Mesenchymal stem cell (in vitro differentiated cells and primary cell): Measurements from ENCODE around the gene CCDC82.

Experiments used
- DNase-seq: peaks from one replicate; pipeline ENCODE4 v3.0.0-alpha.2; 2013
- H2AFZ ChIP-seq: one replicate; pipeline ENCODE4 v1.6.1; 2013; ENCODE audit warnings: low read depth, mild to moderate bottlenecking, control low read depth, inconsistent platforms, low read length, moderate library complexity
- H2AK5ac ChIP-seq: 2 replicates; pipeline ENCODE4 v1.6.1; 2013; ENCODE audit warnings: low read length, moderate library complexity, mild to moderate bottlenecking, inconsistent platforms; ENCODE audit not compliant: severe bottlenecking
- H2BK120ac ChIP-seq: one replicate; pipeline ENCODE4 v1.6.1; 2013; ENCODE audit warnings: low read depth, mild to moderate bottlenecking, inconsistent platforms, low read length, moderate library complexity
- H2BK12ac ChIP-seq, 2 experiments: one replicate each; pipeline ENCODE4 v1.6.1; 2013; ENCODE audit warnings: inconsistent platforms in 2 of 2, low read length in 2 of 2, mild to moderate bottlenecking in 2 of 2, moderate library complexity in 2 of 2, control low read depth in 1 of 2
- H2BK15ac ChIP-seq: one replicate; pipeline ENCODE4 v1.6.1; 2013; ENCODE audit warnings: mild to moderate bottlenecking, low read depth, inconsistent platforms; ENCODE audit not compliant: poor library complexity, severe bottlenecking
- H2BK5ac ChIP-seq: 2 replicates; pipeline ENCODE4 v1.6.1; 2013; ENCODE audit warnings: low read depth, mild to moderate bottlenecking, low read length, control low read depth, inconsistent platforms; ENCODE audit not compliant: poor library complexity, severe bottlenecking
- H3K14ac ChIP-seq, 2 experiments: one replicate each; pipeline ENCODE4 v1.6.1; 2013; ENCODE audit warnings: inconsistent platforms in 2 of 2, low read length in 2 of 2, control low read depth in 1 of 2, mild to moderate bottlenecking in 1 of 2, moderate library complexity in 1 of 2
- H3K18ac ChIP-seq, 2 experiments: one replicate each; pipeline ENCODE4 v1.6.1; 2013; ENCODE audit warnings: inconsistent platforms in 2 of 2, low read length in 2 of 2, control low read depth in 1 of 2, low read depth in 1 of 2, mild to moderate bottlenecking in 1 of 2
- H3K23ac ChIP-seq, 2 experiments: one replicate each; pipeline ENCODE4 v1.6.1; 2013; ENCODE audit warnings: inconsistent platforms in 2 of 2, low read length in 2 of 2, mild to moderate bottlenecking in 2 of 2, moderate library complexity in 2 of 2, control low read depth in 1 of 2
- H3K27ac ChIP-seq: 2 replicates; pipeline ENCODE4 v1.5.1; 2013; ENCODE audit warnings: mild to moderate bottlenecking, moderate library complexity, low read length, control low read depth, inconsistent platforms; ENCODE audit not compliant: poor library complexity, severe bottlenecking
- H3K27me3 ChIP-seq, 2 experiments: 2 replicates each; pipeline versions ENCODE4 v1.6.1 to v1.7.0; 2013; ENCODE audit warnings: low read length in 2 of 2, mild to moderate bottlenecking in 2 of 2, moderate library complexity in 2 of 2, control low read depth in 1 of 2, inconsistent platforms in 1 of 2; ENCODE audit not compliant: control insufficient read depth in 1 of 2, insufficient read depth in 1 of 2
- H3K36me3 ChIP-seq, 2 experiments: 2 replicates each; pipeline versions ENCODE4 v1.6.1 to v1.7.0; 2013; ENCODE audit warnings: low read length in 2 of 2, control low read depth in 1 of 2, inconsistent platforms in 1 of 2, low read depth in 1 of 2, mild to moderate bottlenecking in 1 of 2; ENCODE audit not compliant: insufficient read depth in 2 of 2, control insufficient read depth in 1 of 2
- H3K4ac ChIP-seq, 2 experiments: one replicate each; pipeline ENCODE4 v1.6.1; 2013; ENCODE audit warnings: inconsistent platforms in 2 of 2, low read length in 2 of 2, mild to moderate bottlenecking in 2 of 2, moderate library complexity in 2 of 2, control low read depth in 1 of 2, low read depth in 1 of 2
- H3K4me1 ChIP-seq: 2 replicates; pipeline ENCODE4 v1.6.1; 2013; ENCODE audit warnings: low read depth, low read length, control low read depth; ENCODE audit not compliant: control insufficient read depth, insufficient read depth
- H3K4me2 ChIP-seq: 2 replicates; pipeline ENCODE4 v1.6.1; 2013; ENCODE audit warnings: low read length, mild to moderate bottlenecking, inconsistent platforms; ENCODE audit not compliant: poor library complexity, severe bottlenecking
- H3K4me3 ChIP-seq, 2 experiments: 2 replicates each; pipeline versions ENCODE4 v1.5.1 to v1.7.0; 2013; ENCODE audit warnings: low read length in 2 of 2, mild to moderate bottlenecking in 2 of 2, control low read depth in 1 of 2, low read depth in 1 of 2; ENCODE audit not compliant: insufficient read depth in 1 of 2
- H3K79me1 ChIP-seq: replicated peaks from 2 replicates; pipeline ENCODE4 v1.6.1; 2013; ENCODE audit warnings: mild to moderate bottlenecking, control low read depth, low read length, inconsistent platforms; ENCODE audit not compliant: poor library complexity, severe bottlenecking
- H3K9ac ChIP-seq: 2 replicates; pipeline ENCODE4 v1.7.0; 2013; ENCODE audit warnings: mild to moderate bottlenecking, low read length, moderate library complexity
- H3K9me3 ChIP-seq: 2 replicates; pipeline ENCODE4 v1.7.0; 2013; ENCODE audit warnings: mild to moderate bottlenecking, low read length; ENCODE audit not compliant: control insufficient read depth
- H4K8ac ChIP-seq: one replicate; pipeline ENCODE4 v1.6.1; 2013; ENCODE audit warnings: inconsistent platforms, mild to moderate bottlenecking, low read length, moderate library complexity
- H4K91ac ChIP-seq: one replicate; pipeline ENCODE4 v1.6.1; 2013; ENCODE audit warnings: mild to moderate bottlenecking, low read length, inconsistent platforms
- WGBS: methylation state at CpG from one replicate; pipeline ENCODE4 v1.1.7; 2013; ENCODE audit warnings: mixed read lengths; 5-methylcytosine and 5-hydroxymethylcytosine counted together

The CCDC82 gene

DNA sequence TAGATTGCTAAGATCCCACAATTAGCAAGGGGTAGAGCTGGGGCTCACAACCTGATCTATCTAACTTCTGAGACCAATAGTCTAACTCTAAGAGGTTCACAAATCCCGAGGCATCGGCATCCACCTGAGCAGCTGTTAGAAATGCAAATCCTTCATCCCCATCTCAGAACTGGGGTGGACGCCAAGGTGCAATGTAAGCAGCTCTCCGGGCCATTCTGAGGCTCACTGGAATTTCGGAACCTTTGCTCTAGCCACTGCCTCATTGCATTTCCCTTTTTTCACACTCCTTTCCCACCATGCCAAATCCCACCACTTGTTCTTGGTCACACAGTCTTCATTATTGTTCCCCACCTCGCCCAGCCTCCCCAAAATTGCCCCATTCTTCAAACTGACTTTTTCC, 76.5 kb downstream of the CCDC82 start:
- Histone ChIP-seq H2AFZ (no peak overlapping the region), H3K18ac (peak overlapping the region in 1 of 2 experiments; percentile 63), H4K91ac (no peak overlapping the region), H3K9me3 (no peaks in the 10 kb centered on the region), H3K4me1 (peaks cover 6% of the 10 kb centered on the region), H3K23ac (no peak overlapping the region), H3K14ac (no peak overlapping the region), H2BK12ac (peak overlapping the region in 1 of 2 experiments; percentile 45), H3K9ac (no peak overlapping the region), H3K27ac (no peak overlapping the region), H2BK15ac (peak overlapping the region; percentile 30), H3K36me3 (peaks cover 5 to 6% of the 10 kb centered on the region in 2 experiments), H3K27me3 (no peaks in the 10 kb centered on the region), H3K4ac (peak overlapping the region in 1 of 2 experiments; percentile 32), H2BK120ac (no peak overlapping the region), H3K4me3 (no peak overlapping the region), H4K8ac (no peak overlapping the region), H3K79me1 (peaks cover 15% of the 10 kb centered on the region), H2BK5ac (no peak overlapping the region), H2AK5ac (peak overlapping the region; percentile 90), H3K4me2 (no peak overlapping the region)
- no peak for DNase-seq
- WGBS = 97% methylated on average over 6 of the region's 6 CpGs

DNA sequence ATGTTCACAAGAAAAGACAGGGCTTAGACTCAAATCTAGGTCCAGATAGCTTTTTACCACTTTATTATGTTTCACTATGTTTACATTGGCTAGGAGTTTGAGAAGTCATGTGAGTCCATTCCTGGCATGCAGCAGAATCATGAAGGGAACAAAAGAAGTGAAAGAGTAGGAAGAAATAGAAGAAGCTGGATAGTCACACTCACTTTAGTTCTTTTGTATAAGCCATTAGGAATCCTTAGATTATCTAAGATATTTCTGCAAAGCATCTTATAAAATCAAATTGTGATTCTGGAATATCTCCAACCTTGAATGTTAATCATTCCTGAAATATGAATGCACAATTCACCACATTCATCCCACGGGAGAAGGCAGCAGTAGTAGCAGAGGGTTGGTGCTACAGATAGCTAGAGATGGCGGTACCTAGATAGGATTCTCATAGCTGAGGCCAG, 78.6 kb downstream of the CCDC82 start:
- Histone ChIP-seq H3K4me2 (no peak overlapping the region), H4K8ac (no peak overlapping the region), H2AFZ (no peak overlapping the region), H4K91ac (no peak overlapping the region), H2AK5ac (peak overlapping the region; percentile 40), H3K9ac (peak overlapping the region; percentile 41), H3K23ac (no peak overlapping the region), H3K4ac (peak overlapping the region in 1 of 2 experiments; percentile 19), H2BK12ac (peak overlapping the region in 1 of 2 experiments; percentile 59), H2BK120ac (no peak overlapping the region), H3K36me3 (no peaks in the 10 kb centered on the region), H3K18ac (no peak overlapping the region), H3K79me1 (peaks cover 10% of the 10 kb centered on the region), H3K27ac (peak overlapping the region; percentile 47), H3K4me3 (peak overlapping the region in 1 of 2 experiments; percentile 38), H3K4me1 (peaks cover 6% of the 10 kb centered on the region), H3K27me3 (no peaks in the 10 kb centered on the region), H2BK5ac (no peak overlapping the region), H2BK15ac (no peak overlapping the region), H3K14ac (no peak overlapping the region), H3K9me3 (no peaks in the 10 kb centered on the region)
- DNase-seq = no peak
- 20% methylated on average over 1 of the region's 2 CpGs for WGBS

DNA sequence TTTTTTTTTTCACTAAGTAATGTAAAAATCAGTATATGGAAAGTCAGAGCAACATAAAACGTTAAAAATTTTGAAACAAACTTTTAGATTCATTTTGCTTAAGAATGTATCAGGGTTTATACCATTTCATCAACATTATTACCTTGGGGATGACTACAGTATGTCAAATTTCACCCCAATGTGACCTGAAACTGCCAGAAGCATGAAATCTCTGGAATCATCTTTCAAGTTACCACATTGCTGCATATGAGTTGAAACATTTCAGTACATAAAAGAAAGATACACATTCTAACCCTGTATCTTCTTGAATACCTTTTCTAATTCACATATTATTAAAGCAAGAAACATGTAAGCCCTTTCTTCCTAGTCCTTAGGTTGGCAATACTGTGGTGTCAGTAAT, 79.5 kb downstream of the CCDC82 start:
- H3K4me1 ChIP-seq = peaks cover 6% of the 10 kb centered on the region
- H2BK15ac ChIP-seq = no peak overlapping the region
- no peak overlapping the region for H2BK5ac ChIP-seq
- no peak overlapping the region for H2AFZ ChIP-seq
- no peak overlapping the region for H3K4me2 ChIP-seq
- no peak for DNase-seq
- no peak overlapping the region for H3K4ac ChIP-seq
- H3K14ac ChIP-seq = no peak overlapping the region
- H3K36me3 ChIP-seq = no peaks in the 10 kb centered on the region
- no peaks in the 10 kb centered on the region for H3K9me3 ChIP-seq
- H3K79me1 ChIP-seq = peaks cover 6% of the 10 kb centered on the region
- H4K8ac ChIP-seq = no peak overlapping the region
- no peak overlapping the region for H3K18ac ChIP-seq
- no peak overlapping the region for H2AK5ac ChIP-seq
- H3K9ac ChIP-seq = no peak overlapping the region
- no peak overlapping the region for H3K23ac ChIP-seq
- no peak overlapping the region for H3K27ac ChIP-seq
- no CpG with 5 or more reads among the region's 1 CpG for WGBS
- no peak overlapping the region for H2BK12ac ChIP-seq
- H3K27me3 ChIP-seq = no peaks in the 10 kb centered on the region
- H2BK120ac ChIP-seq = no peak overlapping the region
- H4K91ac ChIP-seq = no peak overlapping the region
- H3K4me3 ChIP-seq = no peak overlapping the region

- Histone ChIP-seq H3K79me1 (peaks cover 5% of the 10 kb centered on the region), H3K9ac (no peak overlapping the region), H3K4ac (no peak overlapping the region), H2BK5ac (no peak overlapping the region), H2AK5ac (no peak overlapping the region), H3K27me3 (no peaks in the 10 kb centered on the region), H2BK12ac (no peak overlapping the region), H2BK120ac (no peak overlapping the region), H3K14ac (no peak overlapping the region), H2AFZ (no peak overlapping the region), H3K4me3 (no peak overlapping the region), H2BK15ac (no peak overlapping the region), H3K4me1 (peaks cover 5% of the 10 kb centered on the region), H4K8ac (no peak overlapping the region), H3K18ac (no peak overlapping the region), H3K27ac (no peak overlapping the region), H4K91ac (no peak overlapping the region), H3K23ac (no peak overlapping the region), H3K9me3 (no peaks in the 10 kb centered on the region), H3K4me2 (no peak overlapping the region), H3K36me3 (no peaks in the 10 kb centered on the region)
- WGBS = 97% methylated on average over 2 of the region's 5 CpGs
- DNase-seq = no peak
These were observed 80.1 kb downstream of the CCDC82 start for GRCh38 chr11:96309643-96310017.
